CD4-positive, alpha-beta T cell treated with Interleukin-6 at 100 ng/mL for 8 hours (primary cell): Measurements from ENCODE around the gene KCNH6.

Source experiments
- DNase-seq: peaks from one replicate; pipeline ENCODE4 v3.0.0-alpha.2; 2020; ENCODE audit warnings: mixed read lengths, low spot score

The KCNH6 gene

DNA sequence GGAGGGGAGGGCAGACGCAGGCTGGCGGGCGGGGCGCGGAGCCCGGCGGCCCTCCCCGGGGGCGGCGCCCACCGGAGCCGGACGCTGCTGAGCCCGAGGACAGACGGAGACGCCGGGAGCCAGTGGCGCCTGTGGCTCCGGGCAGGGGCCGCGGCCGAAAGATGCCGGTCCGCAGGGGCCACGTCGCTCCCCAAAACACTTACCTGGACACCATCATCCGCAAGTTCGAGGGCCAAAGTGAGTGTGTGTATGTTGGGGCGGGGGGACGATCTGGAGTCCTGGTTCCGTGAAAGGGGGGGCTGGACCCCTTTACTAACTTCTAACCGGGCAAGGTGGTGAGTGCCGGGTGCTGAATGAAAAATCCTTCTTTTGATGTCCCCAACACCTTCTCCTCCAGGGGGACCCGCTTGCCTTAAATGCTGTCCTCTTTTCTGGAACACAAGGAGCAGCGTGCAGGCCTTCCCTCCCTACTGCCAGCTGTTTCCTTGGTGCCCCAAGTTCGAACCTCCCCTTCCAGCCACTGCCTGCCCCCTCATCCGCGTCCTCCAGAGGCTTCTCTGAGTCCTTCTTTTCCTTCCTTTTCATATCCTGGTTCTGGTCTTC, at the start of gene KCNH6:
KCNH6 (plus strand) TSS at position 106 of the 603 bp plus-strand sequence; CDS start at position 162, 56 bp downstream.
- no peak for DNase-seq

- no peak for DNase-seq
These were observed 49.0 kb upstream of the KCNH6 start for GRCh38 chr17:63474174-63474573.

GRCh38 chr17:63474586-63475460, 48.3 kb upstream of the KCNH6 start:
- no peak for DNase-seq

- DNase-seq: no peak
These were observed 47.4 kb upstream of the KCNH6 start for GRCh38 chr17:63475491-63476412.

DNA sequence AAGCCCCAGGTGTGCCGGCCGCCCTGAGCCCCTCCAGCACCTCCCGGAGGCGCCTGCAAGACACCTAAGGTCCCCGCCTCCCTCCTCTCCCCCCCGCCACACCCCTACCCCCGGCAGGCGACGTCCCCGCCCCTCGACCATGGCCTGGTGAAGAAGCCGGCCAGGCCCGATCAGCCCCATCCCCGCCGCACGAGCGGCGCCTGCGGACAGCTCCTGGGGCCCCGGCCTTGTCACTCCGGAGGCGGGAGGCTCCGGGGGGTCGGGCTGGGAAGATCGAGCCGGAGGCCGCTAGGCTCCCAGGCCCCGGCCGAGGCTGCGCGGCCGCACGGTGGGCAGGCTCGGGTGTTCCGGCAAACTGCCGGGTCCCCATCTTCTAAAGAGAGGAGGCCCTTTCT, 46.7 kb upstream of the KCNH6 start:
- peak; percentile 9 for DNase-seq

- peak; percentile 28 for DNase-seq
These were observed 46.2 kb upstream of the KCNH6 start, which contains the start of gene ACE for GRCh38 chr17:63476854-63477479. ACE (plus strand) TSS chr17:63477061; CDS start chr17:63477095, 34 bp downstream.

DNA sequence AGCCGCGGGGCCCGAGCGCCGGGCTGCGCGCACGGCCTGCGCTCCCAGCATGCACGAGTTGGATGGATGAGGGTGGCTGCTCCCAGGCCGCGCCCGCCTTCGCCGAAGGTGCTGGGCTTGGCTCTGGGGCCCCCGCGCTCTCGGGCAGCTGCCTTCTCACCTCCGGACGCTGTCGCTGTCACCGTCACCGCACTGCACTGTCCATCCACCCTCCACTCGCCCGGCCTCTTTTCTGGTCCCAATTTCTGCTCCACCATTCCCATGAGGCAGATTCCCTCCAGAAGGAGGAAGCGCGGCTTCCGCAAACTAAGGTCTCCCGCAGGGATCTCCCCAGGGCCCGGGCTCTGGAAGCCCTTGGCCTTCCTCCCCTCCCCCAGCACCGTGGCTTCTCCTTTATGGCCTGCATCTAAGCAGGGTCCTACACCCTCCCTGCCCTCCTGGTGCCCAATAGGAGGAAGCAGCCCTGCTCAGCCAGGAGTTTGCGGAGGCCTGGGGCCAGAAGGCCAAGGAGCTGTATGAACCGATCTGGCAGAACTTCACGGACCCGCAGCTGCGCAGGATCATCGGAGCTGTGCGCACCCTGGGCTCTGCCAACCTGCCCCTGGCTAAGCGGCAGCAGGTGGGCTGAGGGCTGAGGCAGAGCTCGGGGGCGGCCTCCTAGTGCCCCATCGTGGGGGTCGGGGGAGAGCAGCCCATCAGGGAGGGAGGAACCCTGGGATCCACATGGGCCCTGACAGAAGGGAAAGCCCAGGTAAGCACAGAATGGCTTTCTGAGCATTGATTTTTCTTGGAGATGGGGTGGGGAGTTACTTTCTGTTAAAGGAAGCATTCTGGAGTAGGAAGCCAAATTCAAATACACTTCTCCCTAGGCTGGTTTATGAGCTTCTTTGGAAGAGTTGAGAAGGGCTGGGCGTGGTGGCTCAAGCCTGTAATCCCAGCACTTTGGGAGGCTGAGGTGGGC, 45.4 kb upstream of the KCNH6 start:
- no peak for DNase-seq

DNA sequence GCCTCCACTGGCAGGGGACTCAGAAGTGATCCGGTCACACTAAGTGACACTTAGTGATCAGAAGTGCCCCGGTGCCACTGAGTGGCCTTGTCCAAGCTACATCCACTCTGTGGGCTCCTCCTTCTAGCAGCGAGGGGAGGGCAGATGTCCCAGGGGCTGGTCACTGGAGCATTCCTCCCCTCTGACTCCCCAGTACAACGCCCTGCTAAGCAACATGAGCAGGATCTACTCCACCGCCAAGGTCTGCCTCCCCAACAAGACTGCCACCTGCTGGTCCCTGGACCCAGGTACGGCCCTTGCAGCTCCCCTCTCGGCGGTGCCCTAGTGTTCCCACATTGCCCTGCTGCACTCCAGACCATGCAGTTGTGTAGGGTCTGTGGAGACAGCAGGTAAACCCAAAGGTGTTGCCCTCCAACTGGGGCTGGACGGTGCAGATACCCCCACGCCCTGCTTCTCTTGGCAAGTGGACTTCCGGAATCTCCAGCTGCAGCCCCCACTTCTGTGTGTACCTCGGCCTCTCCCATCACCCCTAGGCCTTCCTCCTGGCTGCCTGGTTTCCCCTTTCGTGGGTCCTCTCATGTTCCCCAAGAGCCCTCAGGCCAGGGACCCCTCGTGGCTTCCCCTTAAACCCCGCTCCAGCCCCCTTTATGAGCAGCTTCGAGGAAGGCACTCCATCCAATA, 44.2 kb upstream of the KCNH6 start:
- peak; percentile 80 for DNase-seq

GRCh38 chr17:63479495-63480184, 43.5 kb upstream of the KCNH6 start:
- DNase-seq: no peak

DNA sequence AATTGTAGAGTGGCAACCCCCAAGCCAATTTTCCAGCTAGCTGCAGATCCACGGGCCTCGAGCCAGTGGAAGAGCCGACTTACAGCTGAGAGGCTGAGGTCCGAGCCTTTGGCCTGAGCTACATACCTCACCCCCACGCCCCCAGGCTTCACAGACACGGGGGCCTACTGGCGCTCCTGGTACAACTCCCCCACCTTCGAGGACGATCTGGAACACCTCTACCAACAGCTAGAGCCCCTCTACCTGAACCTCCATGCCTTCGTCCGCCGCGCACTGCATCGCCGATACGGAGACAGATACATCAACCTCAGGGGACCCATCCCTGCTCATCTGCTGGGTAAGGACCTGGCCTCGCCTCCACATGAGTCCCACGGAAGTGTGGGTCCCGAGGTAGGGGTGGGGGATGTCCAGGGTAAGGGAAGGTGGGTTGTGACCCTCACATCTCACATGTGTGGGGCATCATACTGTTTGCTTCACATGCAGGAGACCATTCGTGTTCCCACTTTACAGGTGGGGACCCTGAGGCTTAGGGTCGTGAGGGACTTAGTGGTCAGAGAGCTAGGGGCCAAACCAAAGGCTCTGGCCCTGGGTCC, 42.9 kb upstream of the KCNH6 start:
- DNase-seq: no peak

- DNase-seq: no peak
These were observed 42.2 kb upstream of the KCNH6 start for GRCh38 chr17:63480826-63481487.

GRCh38 chr17:63481488-63481870, 41.7 kb upstream of the KCNH6 start:
- no peak for DNase-seq

GRCh38 chr17:63482509-63482908, 40.6 kb upstream of the KCNH6 start:
- DNase-seq: no peak

- DNase-seq: no peak
These were observed 40.1 kb upstream of the KCNH6 start for GRCh38 chr17:63483038-63483437.

- no peak for DNase-seq
These were observed 39.2 kb upstream of the KCNH6 start for GRCh38 chr17:63483655-63484575.

GRCh38 chr17:63486317-63487013, 36.7 kb upstream of the KCNH6 start:
- DNase-seq: no peak

DNA sequence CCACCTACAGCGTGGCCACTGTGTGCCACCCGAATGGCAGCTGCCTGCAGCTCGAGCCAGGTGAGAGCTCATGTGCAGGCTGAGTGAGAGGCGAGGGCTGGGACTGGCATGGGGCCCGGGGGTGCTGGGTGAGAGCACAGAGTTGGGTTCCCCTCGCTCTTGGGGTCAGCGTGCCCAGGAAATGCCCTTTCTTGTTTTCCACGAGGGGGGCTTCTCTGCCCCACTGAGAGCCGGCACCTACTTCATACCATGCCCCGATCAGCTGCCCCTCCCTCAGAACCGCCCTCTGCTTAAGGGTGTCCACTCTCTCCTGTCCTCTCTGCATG, 36.2 kb upstream of the KCNH6 start:
- no peak for DNase-seq
